Natural killer cell (primary cell): Measurements from ENCODE around the gene NOL11. TPM values are rescaled to one million over a fixed set of nuclear protein-coding genes. Genes with fewer than 3 reads are reported as not detected.

Source experiments
- ATAC-seq, 3 donors: fragments of 150-1000 bp in 2 of 3; fragments of 200-7000 bp in 1 of 3; cut with Tn5 transposase; 1 replicate in 1 of 3; 2 replicates in 2 of 3; pipeline ENCODE4 v1.10.0; 2021; ENCODE audit warnings: mild to moderate bottlenecking in 2 of 3, moderate library complexity in 2 of 3
- DNase-seq, 2 donors: peaks; one replicate each; pipeline versions ENCODE4 v3.0.0 to v3.0.0-alpha.2; 2013 to 2021; ENCODE audit warnings: mixed read lengths in 1 of 2
- H3K27ac ChIP-seq: one replicate; pipeline ENCODE4 v1.5.1; 2013; ENCODE audit warnings: mild to moderate bottlenecking, low read length
- H3K27me3 ChIP-seq: one replicate; pipeline ENCODE4 v1.6.1; 2013; ENCODE audit warnings: low read length; ENCODE audit not compliant: control insufficient read depth, insufficient read depth
- H3K36me3 ChIP-seq: one replicate; pipeline ENCODE4 v1.6.1; 2013; ENCODE audit warnings: low read length; ENCODE audit not compliant: control insufficient read depth, insufficient read depth
- H3K4me1 ChIP-seq: one replicate; pipeline ENCODE4 v1.6.1; 2013; ENCODE audit warnings: low read length; ENCODE audit not compliant: control insufficient read depth, insufficient read depth
- H3K4me3 ChIP-seq: one replicate; pipeline ENCODE4 v1.5.1; 2013; ENCODE audit warnings: low read length
- H3K9me3 ChIP-seq: one replicate; pipeline ENCODE4 v1.6.1; 2013; ENCODE audit warnings: low read length; ENCODE audit not compliant: control insufficient read depth, insufficient read depth
- H3K27ac Mint-ChIP-seq, 2 donors: one replicate each; pipeline ENCODE4 v1.8.0; 2022; ENCODE audit warnings: mild to moderate bottlenecking in 2 of 2, mixed read lengths in 2 of 2, moderate library complexity in 1 of 2
- H3K27me3 Mint-ChIP-seq, 2 donors: one replicate each; pipeline ENCODE4 v1.8.0; 2022; ENCODE audit warnings: low read depth in 2 of 2, mixed read lengths in 2 of 2
- H3K36me3 Mint-ChIP-seq: one replicate; pipeline ENCODE4 v1.8.0; 2022; ENCODE audit warnings: mixed read lengths
- H3K4me1 Mint-ChIP-seq, 2 donors: one replicate each; pipeline ENCODE4 v1.8.0; 2022; ENCODE audit warnings: mixed read lengths in 2 of 2
- H3K4me3 Mint-ChIP-seq: one replicate; pipeline ENCODE4 v1.8.0; 2022; ENCODE audit warnings: mild to moderate bottlenecking, moderate library complexity, mixed read lengths
- H3K9me3 Mint-ChIP-seq, 2 donors: one replicate each; pipeline ENCODE4 v1.8.0; 2022; ENCODE audit warnings: mixed read lengths in 2 of 2
- WGBS: methylation state at CpG from one replicate; pipeline ENCODE4 v1.1.7; 2013; ENCODE audit warnings: missing lambda C conversion rate; ENCODE audit not compliant: insufficient coverage; 5-methylcytosine and 5-hydroxymethylcytosine counted together
- intact Hi-C: fragments of 100-400 bp; cut with micrococcal nuclease; formaldehyde crosslinking; loops from one replicate; pipeline ENCODE4 v1.14.2; 2022
- total RNA-seq, 4 donors: library from RNA; stranded (reverse); fragments of 120-200 nt in 1 of 4; gene quantifications; one replicate each; pipeline versions ENCODE4 v1.2.3 to v1.2.4, GENCODE V29; 2013 to 2022
- TF ChIP-seq, protein P1 (sequence below): fragments of 200-600 bp; IDR thresholded peaks from one replicate; pipeline ENCODE4 v1.8.0; 2022; ENCODE audit warnings: antibody characterized with exemption

NOL11 gene
- total RNA-seq, 3 donors from 2014 or later (not counting 1 experiment from before 2014, with no cell fraction given): 43.3 to 55.2 (median 49.1) TPM

DNA sequence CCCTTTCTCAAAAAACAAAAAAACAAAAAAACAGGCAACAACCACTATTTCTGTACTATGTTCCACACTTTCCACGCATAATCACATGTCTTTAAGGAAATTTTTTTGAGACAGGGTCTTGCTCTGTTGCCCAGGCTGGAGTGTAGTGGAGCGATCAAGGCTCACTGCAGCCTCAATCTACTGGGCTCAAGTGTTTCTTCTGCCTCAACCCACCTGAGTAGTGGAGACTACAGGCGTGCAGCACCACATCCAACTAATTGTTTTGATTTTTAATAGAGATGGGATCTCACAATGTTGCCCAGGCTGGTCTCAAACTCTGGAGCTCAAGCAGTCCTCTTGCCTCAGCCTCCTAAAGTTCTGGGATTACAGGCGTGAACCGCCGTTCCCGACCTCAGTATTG is 54.9 kb downstream of the NOL11 start:
- ATAC-seq: no peak
- intact Hi-C loops: no loop called here
- H3K36me3 Mint-ChIP-seq: no peaks in the 10 kb centered on the region
- TF ChIP-seq, protein P1, sequence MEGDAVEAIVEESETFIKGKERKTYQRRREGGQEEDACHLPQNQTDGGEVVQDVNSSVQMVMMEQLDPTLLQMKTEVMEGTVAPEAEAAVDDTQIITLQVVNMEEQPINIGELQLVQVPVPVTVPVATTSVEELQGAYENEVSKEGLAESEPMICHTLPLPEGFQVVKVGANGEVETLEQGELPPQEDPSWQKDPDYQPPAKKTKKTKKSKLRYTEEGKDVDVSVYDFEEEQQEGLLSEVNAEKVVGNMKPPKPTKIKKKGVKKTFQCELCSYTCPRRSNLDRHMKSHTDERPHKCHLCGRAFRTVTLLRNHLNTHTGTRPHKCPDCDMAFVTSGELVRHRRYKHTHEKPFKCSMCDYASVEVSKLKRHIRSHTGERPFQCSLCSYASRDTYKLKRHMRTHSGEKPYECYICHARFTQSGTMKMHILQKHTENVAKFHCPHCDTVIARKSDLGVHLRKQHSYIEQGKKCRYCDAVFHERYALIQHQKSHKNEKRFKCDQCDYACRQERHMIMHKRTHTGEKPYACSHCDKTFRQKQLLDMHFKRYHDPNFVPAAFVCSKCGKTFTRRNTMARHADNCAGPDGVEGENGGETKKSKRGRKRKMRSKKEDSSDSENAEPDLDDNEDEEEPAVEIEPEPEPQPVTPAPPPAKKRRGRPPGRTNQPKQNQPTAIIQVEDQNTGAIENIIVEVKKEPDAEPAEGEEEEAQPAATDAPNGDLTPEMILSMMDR: no peak
- no peaks in the 10 kb centered on the region for H3K9me3 Mint-ChIP-seq
- WGBS: 94% methylated on average over 7 of the region's 7 CpGs
- no peak overlapping the region for H3K4me3 ChIP-seq
- H3K27ac Mint-ChIP-seq: no peak overlapping the region
- H3K36me3 ChIP-seq: no peaks in the 10 kb centered on the region
- H3K27ac ChIP-seq: no peak overlapping the region
- H3K4me1 Mint-ChIP-seq: no peaks in the 10 kb centered on the region
- no peaks in the 10 kb centered on the region for H3K27me3 ChIP-seq
- H3K27me3 Mint-ChIP-seq: no peaks in the 10 kb centered on the region
- no peak overlapping the region for H3K4me3 Mint-ChIP-seq
- DNase-seq: no peak
- H3K4me1 ChIP-seq: no peaks in the 10 kb centered on the region
- no peaks in the 10 kb centered on the region for H3K9me3 ChIP-seq

DNA sequence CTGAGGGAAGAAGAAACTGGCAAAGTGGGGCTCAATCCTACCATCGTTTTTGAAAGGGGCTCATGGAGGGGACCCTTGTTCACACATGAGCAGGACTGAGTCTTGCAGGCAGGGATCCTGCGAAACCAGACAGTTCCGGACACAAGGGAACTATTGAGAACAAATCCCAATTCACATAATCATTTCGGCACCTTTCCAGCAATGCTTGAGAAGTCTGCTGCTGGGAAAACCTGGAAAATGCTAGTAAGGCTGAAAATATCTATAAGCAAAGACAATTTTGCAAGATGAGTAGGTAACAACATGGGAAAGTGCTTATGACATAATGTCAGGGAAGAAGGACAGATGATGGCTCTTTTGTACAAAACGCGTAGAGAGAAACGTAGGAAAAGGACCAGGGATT is 55.5 kb downstream of the NOL11 start:
- Mint-ChIP-seq H3K9me3 (no peaks in the 10 kb centered on the region), H3K27ac (no peak overlapping the region), H3K36me3 (no peaks in the 10 kb centered on the region), H3K4me1 (no peaks in the 10 kb centered on the region), H3K4me3 (no peak overlapping the region), H3K27me3 (no peaks in the 10 kb centered on the region)
- 89% methylated on average over 7 of the region's 7 CpGs for WGBS
- ATAC-seq (no peak), DNase-seq (no peak)
- Histone ChIP-seq H3K27ac (no peak overlapping the region), H3K4me1 (no peaks in the 10 kb centered on the region), H3K4me3 (no peak overlapping the region), H3K27me3 (no peaks in the 10 kb centered on the region), H3K9me3 (no peaks in the 10 kb centered on the region), H3K36me3 (no peaks in the 10 kb centered on the region)
- intact Hi-C loops: no loop called here
- TF ChIP-seq, protein P1: no peak

DNA sequence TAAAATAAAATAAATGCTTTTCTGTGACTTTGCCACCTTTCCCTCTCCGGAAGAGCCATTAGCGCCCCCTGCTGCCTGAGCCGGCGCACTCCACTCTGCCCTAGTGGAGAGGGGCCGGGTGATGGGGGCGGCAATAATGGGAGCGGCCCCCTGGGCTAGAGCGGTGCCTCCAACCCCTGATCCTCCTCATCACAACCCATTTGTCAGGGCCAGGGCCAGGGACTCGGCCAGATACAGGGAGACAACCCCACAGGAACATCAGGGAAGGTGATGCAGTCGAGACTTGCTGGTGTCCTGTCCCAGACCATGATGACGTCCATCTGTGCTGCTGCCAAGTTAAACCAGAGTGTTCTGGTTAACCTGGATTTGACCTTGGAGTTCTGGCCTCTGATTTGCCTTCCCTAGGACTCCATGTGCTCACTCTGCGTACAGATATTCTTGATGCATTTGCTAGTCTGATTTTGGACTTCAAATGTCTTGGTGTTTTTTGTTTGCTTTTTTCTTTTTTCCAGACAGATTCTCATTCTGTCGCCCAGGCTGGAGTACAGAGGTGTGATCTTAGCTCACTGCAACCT is 61.4 kb downstream of the NOL11 start:
- H3K27me3 ChIP-seq: no peaks in the 10 kb centered on the region
- H3K4me1 ChIP-seq: no peaks in the 10 kb centered on the region
- no peaks in the 10 kb centered on the region for H3K36me3 Mint-ChIP-seq
- no peak overlapping the region for H3K27ac Mint-ChIP-seq
- ATAC-seq (peak; percentile 47 to 60 (median 54)), DNase-seq (peak in 1 of 2 donors; percentile 54)
- H3K27me3 Mint-ChIP-seq: no peaks in the 10 kb centered on the region
- H3K9me3 ChIP-seq: no peaks in the 10 kb centered on the region
- H3K9me3 Mint-ChIP-seq: no peaks in the 10 kb centered on the region
- no peak overlapping the region for H3K4me3 Mint-ChIP-seq
- no peaks in the 10 kb centered on the region for H3K4me1 Mint-ChIP-seq
- intact Hi-C loops: no loop called here
- H3K4me3 ChIP-seq: no peak overlapping the region
- TF ChIP-seq, protein P1: peak; percentile 40
- WGBS: 58% methylated on average over 13 of the region's 13 CpGs
- H3K36me3 ChIP-seq: no peaks in the 10 kb centered on the region
- no peak overlapping the region for H3K27ac ChIP-seq
